Stimulated activated CD4-positive, alpha-beta T cell treated with anti-CD3 and anti-CD28 coated beads, Interleukin-4, amount 100 ng/mL, for 4 hours (primary cell): ENCODE data around the gene CFAP99.
A peak's percentile ranks its signal among the peaks of the same experiment; 100 is the strongest.

Experiments used
- DNase-seq, 2 experiments: peaks; one replicate each; pipeline ENCODE4 v3.0.0-alpha.2; 2020

Gene CFAP99

DNA sequence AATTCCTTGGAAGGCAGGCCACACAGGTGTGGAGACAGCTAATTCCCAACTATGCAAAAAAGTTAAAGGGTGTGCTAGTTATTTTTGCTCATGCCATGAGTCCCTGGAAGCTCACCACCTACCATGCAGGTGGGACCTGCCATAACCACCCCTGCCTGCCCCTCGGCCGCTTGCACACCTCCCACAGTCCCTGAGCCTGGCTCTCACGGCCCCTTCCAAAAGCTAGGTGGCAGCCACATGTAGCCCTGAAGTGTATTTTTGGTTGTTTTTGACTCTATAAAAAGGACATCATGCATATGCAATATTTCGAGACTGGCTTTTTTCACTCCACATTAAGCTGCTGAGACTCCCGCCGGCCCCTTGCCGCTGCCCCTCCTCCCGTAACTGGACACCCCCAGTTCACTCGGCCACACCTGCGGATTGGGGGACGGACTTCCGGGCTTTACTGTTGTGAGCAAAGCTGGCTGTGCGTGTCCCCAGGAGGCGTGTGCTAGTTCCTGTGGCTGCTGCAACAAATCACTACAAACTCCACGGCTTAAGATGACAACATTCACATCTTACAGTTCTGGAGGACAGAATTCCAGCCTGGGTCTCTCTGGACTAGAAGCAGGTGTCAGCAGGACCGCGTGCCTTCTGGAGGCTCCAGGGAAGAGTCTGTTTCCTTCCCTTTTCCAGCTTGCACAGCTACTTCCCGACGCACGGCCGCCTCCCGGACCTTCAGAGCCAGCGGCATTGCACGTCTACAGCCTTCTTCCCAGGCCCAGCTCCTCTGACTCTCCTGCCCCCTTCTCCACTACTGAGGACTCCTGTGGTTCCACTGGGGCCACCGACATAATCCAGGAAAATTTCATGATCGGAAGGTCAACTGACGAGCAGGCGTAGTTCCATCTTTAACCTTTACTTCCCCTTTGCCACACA is 25.1 kb upstream of the CFAP99 start:
- no peak for DNase-seq

DNA sequence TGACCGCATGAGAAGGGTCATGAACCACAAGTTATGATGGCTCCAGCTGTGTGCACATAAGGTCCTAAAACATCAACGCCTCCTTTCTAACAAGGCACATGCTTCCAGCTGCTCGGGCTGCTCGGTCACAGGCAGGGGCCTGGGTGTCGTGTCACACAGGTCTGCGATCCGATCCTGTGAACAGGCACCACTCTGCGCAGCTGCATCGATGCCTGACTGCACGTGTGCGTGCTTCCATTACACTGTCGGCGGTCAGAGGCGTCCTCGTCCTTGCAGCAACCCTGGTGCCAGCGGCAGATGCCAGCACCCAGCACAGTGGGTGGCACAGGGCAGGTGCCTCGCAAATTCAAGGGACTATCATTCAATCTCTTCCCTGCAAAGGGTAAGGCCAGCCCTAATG is 24.2 kb upstream of the CFAP99 start:
- no peak for DNase-seq

DNA sequence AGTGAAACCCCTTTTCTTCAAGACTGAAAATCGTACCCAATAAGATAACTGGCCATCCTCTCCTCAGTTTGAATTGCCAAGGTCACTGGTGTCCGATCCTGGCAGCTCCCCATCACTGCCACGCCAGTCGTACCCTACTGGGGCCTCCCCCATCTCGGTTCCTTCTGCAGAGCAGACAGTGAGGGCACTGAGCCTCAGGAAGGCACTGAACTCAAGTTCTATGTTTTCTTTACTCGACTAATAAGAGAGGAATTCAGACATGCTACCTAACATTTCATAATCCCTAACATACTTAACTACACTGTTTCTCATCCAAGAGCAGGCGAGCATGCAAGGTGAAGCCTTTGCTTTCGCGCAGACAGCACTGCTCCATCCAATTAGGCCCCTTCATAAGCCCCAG is 23.7 kb upstream of the CFAP99 start:
- no peak for DNase-seq

DNA sequence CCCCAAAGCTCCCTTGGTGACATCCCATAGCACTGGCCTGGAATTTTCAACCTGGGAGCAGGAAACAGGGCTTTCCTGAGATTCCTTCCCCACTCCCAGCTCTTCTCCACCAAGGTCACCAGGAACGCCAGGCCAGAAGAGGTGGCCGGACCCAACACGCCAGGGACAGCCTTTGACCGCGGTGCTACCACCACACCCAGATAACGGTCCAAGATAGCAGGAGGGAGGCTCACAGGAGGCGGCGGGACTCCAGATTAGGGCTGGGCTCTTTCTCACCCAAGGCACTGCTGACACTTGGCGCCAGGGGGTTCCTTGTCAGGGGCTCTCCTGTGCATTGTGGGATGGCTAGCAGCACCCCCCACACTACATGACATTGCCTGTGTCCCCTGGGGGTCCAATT is 23.2 kb upstream of the CFAP99 start:
- no peak for DNase-seq

DNA sequence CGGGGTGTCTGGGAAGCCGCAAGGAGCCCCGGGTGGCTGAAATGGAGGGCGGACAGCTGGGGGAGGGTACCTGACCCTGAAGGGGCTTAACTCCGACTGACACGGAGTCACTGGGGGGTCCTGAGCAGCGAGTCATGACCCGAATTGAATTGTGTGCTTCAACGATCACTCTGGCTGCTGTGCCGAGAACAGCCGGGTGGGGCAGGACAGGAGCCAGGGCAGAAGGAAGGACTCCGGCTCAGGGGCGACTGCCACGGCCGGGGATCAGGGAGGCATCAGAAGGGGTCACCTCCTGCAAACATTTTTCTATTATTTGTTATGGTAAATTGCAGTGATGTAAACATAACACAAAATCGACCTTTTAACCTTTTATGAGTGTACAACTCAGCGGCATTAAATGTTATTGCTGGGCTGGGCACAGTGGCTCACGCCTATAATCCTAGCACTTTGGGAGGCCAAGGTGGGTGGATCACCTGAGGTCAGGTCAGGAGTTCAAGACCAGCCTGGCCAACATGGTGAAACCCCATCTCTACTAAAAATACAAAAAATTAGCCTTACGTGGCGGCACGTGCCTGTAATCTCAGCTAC is 21.9 kb upstream of the CFAP99 start:
- DNase-seq = no peak

DNA sequence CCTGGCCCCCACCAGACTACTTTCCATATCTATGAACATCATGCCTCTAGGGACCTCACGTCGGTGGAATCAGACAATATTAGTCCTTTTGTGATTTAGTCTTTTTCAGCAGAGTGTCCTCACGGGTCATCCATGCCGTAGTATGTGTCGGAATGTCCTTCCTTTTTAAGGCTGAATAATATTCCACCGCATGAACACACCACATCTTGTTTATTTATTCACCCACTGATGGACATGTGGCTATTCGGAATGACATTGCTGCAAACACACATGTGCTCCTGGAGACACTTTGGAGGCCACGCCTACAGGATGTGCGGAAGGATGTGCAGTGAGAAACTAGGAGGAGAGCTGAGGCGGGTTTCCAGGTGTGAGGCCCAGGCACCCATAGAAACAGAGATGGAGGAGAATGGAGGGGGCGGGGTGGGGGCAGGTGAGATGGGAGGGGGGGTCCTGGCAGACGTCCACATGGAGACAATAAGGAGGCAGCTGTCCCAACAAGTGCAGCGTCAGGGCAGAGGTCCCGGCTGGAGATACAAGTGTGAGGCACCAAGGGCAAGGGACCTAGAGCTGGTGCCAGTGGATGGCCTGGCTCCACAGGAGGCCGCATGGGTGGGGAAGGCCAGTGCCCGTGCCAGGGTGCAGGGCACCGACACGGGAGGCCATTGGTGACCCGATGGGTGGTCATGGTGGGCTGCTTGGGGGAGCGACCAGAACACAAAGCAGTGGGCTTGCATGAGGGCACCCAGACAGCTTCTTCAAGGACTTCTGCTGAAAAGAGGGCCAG is 21.0 kb upstream of the CFAP99 start:
- no peak for DNase-seq

DNA sequence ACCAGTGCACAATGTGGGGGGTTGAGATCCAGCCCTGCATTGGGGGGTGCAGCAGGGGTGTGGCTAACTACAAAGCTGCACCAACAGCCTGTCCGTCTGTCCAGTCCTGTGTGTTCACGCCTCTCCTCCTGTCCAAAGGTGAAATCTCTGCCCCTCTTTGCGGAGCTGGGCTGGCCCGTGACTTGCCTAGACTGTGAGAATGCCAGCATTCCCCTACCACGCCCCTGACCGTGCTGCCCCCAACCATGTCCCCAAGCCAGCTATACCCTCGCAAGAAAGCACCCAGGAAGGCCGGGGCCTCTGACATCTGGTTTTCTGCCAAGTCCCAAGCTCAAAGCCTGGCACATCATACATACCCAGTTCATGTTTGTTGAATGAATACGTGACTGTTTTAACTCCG is 19.5 kb upstream of the CFAP99 start:
- DNase-seq = no peak

DNA sequence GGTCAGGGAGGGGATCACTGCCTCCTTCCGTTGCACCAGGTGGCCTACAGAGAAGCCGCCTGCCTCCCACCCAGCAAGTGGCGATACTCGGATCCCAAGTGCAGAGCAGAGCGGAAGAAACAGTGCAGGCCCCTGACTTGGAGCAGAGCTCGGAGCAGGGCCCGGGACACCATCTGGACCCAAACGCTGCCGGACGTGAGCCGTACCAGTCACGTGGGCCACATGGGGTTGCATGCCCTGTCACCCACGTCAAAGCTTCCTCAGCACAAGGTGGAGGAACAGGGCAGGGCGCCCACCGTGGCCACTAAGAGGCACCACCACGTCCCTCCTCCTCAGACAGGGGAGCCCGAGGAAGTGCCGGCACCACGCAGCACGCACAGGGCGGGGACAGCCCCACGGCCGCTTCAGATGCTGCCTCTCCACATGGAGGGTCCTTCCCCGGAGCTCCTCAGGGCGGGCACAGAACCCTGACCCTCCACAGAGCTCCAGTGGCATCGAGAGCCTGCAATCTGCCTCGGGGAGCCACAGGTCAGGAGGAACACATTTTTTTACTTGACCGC is 19.0 kb upstream of the CFAP99 start:
- DNase-seq = no peak

DNA sequence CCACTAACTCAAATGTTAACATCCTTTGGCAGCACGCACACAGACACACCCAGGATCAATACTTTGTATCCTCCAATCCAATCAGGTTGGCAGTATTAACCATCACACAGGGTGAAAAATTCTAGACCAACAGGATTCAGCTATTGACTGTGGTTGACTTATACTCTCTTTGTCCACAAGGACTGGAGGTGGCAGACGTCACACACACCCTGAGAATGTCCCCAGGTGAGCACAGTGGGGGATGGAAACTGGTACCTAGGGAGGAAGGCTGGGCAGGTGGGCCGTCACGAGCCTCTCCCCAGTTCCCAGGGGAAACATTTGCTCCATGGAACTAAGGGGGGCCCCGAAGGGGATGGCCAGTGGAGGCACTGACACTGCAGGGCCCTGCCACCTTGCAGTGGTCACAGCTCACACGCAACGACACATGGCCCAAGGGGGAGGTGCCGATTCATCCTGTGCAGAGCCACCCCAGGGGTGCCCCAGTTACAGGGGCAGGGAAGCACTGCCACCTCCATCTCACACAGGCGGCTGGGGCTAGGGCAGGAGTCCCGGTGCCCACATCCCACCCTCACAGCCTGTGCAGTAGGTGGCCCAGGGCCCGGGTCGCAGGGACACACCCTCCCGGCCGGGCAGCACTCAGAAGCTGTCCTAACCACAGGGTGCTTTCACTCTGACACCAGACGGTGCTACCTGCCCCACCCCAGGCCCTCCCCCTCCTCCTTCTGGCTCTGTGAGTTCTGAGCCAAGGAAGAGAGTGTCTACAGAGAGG is 17.7 kb upstream of the CFAP99 start:
- DNase-seq = no peak

DNA sequence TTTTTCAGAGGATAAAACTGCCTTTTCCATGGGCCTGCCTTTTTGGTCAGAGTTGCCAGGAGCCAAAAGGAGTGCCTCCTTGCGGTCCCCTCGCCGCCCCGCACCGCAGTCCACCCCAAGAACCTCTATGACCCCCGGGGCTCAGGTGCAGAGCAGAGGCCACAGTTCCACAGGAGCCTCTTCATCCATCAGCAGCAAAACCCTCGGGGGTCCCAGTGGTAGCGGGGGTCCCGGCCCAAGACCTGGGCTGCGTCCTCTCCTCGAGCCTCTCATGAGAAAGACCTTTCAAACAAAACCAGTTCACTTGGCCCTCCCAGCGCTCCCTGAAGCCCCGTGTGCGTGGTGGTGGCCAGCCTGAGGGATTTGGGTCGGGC is 17.2 kb upstream of the CFAP99 start:
- DNase-seq = no peak

DNA sequence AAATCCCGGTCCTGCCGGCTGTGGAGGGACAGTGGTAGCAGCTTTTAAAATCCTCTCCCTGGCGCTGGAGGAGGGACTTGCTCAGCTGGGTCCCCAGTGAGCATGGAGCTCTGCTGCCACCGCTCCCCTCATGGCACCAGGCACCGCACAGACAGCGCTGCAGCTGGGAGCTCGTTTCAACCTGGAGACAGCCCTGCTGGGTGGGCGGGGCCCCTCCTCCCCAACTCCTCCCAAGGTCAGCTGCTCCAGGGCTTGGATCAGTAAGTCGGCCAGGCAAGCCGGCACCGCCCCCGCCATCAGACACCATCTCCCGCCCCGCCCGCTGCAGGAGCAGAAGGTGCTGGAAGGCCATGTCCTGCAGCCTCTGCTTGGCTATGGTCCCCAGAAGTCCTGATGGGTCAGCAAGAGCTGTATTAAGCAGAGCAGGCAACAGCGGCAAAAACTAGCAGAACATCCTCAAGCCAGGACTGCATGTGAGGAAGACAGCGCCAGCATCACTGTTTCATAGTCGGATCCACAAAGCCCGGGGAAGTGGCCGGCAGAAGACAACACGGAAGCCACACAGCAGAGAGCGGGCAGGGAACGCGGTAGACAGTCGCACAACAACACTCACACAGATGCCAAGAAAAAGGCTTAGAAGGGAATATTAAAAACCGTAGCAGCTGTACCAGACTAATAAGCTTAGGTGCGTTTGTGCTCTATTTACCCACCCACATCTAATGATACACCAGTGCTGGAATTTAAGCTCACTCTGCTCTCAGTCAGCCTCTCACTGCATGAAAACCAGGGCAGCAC is 16.5 kb upstream of the CFAP99 start:
- peak in 1 of 2 experiments; percentile 28 for DNase-seq

DNA sequence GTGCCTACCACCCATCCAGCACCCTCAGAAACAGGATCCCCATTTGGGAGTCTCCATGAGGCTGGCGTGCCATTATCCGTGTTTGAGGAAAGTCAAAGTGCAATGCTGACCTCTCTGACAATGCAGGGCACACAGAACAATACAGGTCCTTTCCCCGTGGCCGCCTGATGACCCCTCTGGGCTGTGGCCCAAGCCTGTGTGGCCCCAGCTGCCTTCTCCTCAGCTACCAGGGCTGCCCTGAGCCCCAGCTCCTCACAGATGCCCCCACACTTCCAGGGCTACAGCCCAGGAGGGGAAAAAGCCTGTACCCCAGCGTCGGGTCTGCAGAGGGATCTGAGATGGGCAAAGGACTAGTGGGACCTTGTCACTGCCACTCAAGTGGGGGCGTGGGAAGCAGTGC is 15.8 kb upstream of the CFAP99 start:
- DNase-seq = no peak

DNA sequence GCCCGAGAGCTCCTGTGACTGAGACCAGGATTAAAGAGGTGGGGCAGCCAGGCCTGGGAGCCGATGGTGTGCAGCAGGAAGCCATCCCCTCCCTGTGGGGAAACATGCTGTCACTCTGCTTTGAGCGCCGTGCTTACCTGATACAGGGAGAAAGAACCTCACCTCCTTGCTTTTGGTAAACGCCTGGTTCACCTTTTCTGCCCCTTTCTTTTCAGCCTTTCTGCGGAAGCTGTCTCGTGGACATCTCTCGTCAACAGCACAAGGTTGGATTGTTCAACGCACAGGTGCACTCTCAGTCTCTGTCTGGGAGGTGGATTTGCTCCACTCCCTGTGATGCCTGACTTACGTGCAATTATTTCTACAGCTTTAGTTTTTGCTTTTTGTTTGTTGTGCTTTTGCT is 12.3 kb upstream of the CFAP99 start:
- DNase-seq = no peak

DNA sequence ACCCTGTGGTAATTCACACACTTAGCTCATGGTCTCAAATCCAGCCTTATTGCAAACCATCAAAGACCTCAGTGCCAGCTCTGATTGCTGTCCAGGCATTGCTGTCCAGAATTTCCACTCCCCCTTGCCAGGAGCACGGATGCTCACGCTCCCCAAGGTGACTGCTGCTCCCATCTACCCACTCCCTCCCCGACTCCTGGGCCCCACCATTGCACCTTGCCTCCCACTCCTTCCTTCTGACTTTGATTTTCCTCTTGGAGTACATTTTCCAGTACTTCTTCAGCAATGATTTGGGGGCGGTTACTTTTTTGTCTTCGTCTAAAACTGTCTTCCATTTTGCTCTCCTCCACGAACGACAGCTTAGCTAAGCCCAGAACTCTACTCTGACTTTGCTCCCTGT is 11.8 kb upstream of the CFAP99 start:
- no peak for DNase-seq

DNA sequence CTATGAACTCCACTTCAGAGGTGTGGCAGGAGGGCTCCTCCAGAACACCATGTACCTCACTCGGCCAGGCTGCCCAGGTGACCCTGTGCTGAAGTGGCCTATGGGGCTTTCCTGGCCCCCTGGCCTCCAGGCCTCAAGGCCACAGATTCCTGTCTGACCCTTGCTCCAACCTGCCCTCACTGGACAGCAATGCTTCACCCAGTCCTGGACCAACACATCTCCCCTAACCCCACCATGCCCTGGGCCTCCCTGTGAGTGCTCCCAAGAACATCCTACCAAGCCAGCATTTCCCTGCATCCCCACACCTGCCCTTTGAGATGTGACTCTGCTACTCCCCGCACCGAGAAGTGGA is 10.8 kb upstream of the CFAP99 start:
- no peak for DNase-seq

DNA sequence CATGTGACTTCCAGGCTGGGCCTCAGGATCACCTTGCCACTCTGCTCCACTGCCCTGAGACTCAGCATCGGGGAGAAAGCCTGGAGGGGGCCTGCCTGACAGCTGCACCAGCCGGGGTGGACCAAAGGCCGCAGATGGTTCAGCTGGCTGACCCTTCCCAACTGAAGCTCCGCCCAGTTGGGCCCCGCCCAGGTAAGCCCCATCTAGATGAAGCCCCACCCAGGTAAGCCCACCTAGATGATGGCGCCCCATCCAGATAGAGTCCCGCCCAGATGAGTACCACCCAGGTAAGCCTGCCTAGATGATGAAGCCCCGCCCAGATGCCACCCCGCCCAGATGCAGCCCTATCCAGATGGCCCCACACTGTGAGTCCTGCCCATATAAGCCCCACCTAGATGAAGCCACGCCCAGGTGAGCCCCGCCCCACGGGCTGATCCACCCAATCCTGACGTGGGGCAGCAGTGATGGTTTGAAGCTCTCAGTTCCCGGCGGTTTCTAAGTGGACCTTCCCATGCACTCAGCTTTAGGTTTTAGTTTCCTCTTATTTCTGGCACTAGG is 10.3 kb upstream of the CFAP99 start:
- no peak for DNase-seq

DNA sequence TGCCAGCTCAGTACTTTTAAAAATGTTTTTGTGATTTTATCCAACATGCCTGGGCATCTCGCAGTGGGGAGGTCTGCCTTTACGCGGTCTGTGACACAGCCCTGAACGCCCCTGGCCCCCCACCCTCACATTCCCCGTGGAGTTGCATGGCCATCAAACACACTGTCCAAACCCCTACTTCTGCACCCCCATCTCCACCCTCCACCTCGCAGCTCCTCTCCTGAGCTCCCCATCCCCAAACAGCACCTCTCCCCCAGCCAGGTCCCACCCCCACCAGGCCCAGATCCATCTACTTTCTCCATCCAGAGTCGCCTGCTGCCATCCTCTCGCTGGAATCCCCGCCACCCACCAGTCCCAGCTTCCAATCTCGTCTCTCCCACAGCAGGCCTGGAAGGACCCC is 9.8 kb upstream of the CFAP99 start:
- DNase-seq = no peak

DNA sequence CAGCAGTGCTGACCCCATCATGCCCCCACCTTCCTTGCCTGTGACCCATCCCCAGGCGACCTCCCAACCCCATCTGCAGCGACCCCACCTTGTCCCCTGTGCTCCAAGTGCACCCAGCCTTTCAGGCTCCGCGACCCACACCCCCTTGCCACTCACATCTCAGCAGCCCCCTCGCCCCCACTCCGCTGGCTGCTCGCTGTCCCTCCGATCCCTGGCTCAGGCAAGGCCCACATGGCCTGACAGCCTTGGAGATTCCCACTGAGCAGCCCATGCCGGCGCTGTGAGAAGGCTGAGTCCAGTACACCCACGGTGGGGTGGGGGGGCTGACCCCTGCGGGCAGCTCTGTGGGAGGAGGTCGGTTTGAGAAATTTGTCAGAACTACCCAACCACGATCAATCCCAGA is 9.4 kb upstream of the CFAP99 start:
- no peak for DNase-seq

DNA sequence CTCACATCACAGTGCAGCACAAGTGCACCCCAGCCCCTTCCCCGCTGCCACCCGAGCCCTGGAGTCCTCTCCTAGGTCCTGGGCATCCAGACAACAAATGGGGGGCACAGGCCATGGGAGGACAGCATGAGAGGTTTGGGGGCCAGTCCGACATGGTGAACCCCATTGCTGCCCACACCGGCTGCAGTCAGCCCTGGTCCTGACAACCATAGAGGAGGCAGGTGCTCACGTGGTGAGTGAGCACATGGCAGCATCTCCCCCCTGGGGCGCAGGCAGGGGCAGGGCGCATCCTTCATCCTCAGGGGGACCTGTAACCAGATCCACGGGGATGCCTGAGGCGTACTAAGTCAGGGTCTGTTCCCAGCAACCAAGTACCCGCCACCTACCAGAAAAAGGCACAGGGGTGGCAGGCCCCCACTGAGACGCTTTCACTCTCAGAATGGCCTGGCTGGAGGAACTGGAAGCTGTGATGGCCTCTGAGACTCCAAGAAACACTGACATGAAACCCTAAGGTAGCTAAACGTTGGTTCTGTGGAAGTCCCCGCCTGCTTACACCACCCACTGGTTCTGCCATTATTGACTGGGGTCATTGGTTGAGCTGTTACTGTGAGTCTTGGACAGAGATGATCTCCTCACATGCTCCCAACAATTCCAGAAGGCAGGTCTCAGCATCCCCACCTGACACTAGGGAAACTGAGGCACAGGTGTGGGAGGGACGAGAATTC is 6.8 kb upstream of the CFAP99 start:
- no peak for DNase-seq

DNA sequence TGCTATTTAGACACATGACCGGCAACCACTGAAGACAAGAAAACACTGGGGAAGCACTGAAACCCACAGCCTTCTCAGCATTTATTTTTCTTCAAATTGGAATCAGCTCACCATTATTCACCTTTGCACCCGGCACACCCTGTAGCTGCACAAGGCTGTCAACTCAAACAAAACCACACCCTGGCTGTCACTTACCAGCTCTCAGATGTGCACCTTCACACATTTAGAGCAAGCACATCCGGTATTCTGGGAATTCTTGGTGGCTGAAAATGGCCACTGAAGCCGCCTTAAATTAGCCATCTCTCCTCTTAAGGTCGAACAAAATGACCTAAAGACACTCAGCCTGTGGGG is 6.2 kb upstream of the CFAP99 start:
- DNase-seq = peak; percentile 35 to 61
